NCI-H187 (cell line): ENCODE data around the gene KLK8.

ENCODE experiments used
- DNase-seq, 2 experiments: peaks; one replicate each; lab custom pipeline; 2025; lab: John Stamatoyannopoulos, UW

The KLK8 gene

GRCh38 chr19:50949861-50950260, 51.5 kb downstream of the KLK8 start:
- no peak for DNase-seq

DNA sequence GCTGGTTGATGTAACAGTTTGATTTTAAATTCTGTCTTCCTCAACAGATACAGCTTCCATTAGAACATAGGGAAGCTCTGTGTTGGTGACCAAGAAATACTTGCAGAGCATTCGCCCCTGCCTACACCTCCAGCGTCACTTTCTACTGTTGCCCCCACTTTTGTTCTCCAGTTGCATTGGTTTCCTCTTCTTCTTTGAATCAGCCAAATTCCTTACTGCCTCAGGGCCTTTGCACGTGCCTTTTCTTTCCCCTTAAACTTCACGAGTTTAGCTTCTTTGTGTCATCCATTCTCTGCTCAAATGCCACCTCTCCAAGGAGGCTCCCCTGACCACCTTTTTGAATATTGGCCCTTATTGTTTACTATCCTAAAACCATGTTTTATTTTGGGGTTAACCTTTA, 54.3 kb downstream of the KLK8 start:
- no peak for DNase-seq
